ENCODE measurements around the gene CSGALNACT2.
"Not testable (repeated sequence)": the region's sequence is repeated elsewhere in the genome, so short reads cannot be mapped to it uniquely, and the experiment has no call there.

CSGALNACT2 gene

DNA sequence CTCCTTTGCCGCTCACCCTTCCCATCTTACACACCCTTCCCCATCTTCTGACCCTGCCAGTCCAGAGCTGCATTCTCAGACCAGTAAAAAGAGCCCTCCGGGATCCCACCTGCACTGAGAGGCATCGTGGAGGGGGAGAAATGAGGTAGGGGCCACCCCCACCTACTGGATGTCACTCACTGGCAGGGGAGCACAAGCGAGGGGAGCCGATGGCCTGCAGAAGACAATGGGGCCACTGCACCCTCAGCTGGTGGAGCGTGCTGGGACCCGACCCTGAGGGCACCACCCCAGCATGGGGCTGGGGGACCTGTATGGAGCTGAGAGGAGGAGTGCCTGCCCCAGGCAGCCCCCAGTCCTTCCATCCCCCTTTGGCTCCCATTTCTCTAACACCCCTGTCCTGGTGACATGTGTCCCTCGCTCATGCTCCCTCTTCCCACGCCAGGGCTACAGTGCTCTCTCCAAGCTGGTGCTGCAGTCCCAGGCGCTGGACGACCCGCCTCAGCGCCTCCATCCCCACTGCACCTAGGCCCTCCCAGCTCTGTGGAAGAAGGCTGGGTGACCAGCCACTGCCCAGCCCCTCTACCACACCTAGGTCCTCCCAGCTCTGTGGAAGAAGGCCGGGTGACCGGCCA, 78.8 kb downstream of the CSGALNACT2 start:
- no peak for DNase-seq (ENCODE audit: low read depth)

DNA sequence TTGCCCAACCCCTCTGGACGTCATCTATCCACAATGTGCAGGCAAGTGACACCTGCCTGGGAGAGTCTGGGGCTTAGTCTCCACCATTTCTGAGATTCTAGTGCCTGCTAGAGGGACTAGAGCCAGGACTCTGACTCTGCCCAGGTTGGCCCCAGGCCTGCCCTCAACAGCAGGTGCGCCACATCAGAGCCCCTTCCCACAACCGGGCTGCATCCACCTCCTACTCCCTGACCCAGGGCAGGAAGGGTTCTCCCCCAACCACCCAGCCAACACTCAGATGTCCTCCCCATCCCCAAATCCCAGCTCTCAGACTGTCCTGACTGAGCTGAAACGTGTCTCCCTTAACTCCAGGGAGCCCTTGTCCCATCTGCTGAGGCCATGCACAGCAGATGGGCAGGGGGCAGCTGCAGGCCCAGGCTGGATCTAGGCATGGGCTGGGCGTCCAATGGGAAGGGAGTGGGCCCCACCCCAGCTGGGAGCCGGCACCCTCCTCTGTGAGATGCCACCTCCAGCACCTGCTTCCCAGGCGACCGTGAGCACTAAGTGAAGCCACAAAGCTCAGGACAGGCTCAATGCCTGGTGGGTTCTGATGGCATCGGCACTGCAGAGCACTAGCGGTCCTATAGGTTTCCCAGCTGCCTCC, 79.4 kb downstream of the CSGALNACT2 start:
- no peak for DNase-seq (ENCODE audit: low read depth)

DNA sequence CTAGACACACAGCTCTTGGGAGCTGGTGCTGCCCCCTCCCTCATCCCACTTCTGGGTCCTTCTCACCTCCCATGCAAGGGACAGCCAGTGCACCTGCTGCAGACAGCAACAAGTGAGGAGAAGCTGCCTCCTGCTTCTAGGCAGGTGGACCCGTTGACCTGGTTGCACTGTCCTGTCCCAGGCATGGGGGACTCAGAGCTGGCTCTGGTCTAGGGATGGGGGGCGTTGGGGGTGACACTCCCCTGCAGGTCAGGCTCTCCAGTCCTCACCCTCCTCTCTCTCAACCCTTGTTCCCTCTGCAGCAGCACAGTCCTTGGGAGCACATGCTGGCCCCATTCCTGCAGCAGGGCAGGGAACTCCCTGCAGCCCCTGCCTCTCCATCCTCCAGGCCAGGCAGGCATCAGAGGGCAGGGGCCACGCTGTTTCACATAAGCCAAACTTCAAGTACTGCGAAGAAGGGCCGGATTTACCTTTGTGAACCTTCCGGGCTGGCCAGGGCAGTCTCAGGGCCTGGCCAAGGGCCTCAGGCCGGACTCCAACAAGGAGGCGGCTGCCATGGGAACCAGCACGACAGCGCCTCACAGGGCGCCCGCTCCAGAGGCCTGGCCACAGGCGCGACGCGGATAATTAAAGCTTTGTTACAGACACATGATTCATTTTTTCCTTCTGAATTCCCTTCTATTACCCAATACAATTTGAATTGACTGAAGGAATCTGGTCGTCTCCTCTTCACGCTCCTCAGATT, 80.1 kb downstream of the CSGALNACT2 start:
- no peak for DNase-seq (ENCODE audit: low read depth)

DNA sequence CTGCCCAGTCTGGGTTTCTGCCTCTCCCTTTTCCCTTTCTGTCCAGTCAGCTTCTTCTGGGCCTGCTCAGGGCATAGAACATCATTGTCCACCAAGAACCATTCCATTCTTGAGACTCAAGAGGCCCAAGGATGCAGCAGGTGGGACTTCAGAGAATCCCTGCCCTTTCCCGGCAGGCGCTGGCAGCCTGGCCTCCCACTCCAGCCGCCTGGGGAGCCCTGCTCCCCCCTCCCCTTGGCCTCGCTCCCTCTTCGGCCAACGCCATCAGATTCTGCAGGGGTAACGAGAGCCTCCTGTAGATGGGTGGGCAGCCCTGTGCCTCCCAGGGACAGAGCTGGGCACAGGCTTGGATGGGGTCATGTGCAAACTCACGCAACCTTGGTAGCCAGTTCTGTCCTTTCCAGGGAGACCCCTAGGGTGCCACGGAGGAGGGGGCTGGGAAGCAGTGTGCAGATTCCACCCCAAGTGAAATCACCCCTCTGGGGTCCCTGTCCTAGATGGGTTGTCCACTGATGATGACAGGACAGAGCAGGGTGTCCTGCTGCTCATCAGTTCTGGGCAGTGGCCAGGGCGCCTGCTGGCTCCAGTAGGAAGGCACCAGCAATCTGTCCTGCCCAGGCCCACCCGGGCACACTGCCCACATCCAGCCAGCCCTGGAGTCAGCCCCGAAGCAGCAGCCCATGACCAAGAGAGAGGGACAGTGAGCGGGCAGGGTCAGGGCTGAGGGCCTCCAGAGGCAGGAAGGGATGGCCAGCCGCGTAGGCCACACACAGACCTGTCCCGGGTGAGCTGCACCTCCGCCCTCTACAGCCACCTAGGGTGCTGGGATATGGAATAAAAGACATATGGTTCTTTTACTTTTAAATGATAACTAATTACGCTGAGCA, 80.9 kb downstream of the CSGALNACT2 start:
- DNase-seq (ENCODE audit: low read depth) = no peak

DNA sequence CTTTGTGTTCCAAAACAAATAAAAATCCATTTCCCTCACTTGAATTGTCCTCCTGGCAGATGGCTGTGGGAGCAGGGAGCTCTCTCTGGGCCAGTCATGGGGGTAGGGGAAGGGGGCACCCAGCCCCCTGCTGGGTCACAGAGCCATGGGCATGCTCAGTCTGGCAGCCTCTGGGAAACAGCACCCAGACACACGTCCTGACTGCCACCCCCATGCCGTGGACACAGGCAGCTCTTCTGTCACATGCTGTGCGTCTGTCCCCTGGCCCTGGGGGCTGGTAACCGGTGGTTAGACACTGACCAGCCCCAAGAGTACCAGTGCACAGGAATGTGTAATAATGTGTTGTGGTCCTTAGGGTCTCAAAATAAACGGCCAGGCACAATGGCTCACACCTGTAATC, 81.6 kb downstream of the CSGALNACT2 start:
- DNase-seq (ENCODE audit: low read depth) = no peak

DNA sequence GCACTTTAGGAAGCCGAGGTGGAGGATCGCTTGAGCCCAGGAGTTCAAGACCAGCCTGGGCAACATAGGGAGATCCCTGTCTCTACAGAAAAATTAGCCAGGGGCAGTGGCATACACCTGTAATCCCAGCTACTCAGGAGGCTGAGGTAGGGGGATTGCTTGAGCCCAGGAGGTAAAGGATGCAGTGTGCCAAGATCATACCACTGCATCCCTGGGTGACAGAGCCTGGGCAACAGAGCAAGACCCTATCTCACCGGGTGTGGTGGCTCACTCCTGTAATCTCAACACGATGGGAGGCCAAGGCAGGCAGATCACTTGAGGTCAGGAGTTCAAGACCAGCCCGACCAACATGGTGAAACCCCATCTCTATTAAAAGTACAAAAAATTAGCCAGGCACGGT, 82.0 kb downstream of the CSGALNACT2 start:
- not testable (repeated sequence) for DNase-seq (ENCODE audit: low read depth)

DNA sequence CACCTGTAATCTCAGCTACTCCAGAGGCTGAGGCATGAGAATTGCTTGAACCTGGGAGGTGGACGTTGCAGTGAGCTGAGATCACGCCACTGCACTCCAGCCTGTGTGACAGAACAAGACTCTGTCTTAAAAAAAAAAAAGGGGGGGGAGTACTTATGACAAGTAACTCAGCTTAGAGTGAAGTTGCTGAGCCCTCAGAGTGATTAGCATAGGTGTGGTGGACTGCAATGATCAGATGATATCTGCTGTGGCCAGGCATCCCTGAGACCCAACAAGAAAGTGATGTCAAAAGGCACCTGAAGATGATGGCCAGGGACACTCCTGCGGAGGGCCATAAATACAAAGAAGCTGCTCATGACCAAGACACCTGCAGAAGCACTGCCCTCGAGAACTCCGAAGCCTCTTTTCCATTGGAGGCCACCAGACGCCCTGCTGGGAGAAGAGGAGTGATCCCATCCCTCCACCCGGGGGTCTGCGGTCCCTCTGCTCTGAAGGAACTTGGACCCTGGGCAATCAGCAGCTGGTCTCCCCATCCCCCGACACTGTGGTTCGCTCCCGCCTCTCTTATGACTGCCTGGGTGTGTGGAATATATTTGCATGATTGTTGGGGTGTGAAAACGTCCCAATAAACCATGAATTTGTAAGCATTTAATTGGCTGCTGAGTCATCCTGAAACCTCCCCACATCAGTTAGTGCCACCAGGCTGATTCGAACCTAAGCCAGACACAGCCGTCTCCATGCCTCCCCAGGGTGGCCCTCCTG, 82.6 kb downstream of the CSGALNACT2 start:
- DNase-seq (ENCODE audit: low read depth) = no peak

DNA sequence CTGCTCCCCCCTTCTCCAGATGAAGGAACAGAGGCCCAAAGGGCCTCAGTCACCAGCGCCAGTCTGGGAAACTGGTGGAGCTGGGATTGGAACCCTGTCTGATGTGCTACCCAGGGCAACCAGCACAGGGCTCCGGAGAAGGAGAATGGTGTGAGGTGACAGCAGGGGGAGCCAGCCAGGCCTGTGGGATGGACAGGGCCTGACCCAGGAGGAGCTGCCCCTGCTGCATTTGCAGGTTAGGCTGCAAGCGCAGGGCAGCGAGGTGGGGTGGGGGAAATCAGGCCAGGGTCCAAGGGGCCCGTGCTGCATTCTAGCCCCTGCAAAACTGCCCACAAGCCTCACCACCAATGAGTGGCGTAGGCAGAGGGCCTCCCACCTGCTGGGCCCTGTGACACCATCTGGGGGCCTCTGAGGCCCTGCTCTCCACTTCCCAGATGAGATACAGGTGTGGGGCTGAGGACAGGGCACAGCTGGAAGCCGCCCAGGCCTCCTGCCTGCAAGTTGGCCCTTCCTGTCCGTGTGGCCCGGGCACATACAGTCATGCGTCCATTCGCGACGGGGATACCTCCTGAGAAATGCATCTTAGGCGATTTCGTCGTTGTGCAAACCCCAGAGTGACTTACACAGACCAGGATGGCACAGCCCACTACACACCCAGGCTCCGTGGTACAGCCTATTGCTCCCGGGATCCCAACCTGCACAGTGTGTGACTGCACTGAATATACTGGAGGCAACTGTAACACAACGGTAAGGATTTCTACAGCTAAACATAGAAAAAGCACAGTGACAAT, 83.4 kb downstream of the CSGALNACT2 start:
- DNase-seq (ENCODE audit: low read depth) = no peak

DNA sequence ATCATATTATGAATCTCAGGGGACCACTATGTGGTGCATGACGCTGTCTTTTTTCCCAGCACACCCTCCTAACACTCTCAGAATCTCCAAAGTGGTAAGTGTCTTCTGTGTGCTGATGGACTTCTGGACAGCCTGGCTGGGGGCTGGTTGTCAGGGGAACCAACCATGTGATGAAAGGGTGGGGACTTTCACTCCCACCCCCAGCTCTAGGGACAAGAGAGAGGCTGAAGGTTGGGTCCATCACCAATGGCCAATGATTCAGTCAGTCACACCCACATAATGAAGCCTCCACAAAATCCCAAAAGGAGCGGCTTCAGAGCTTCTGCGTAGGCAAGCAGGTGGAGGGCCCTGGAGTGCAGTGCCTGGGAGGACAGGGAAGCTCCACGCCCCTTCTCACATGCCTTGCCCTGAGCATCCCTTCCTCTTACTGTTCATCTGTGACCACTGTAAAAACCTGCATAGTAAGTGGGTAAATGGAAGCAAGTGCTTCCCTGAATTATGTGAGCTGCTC, 84.0 kb downstream of the CSGALNACT2 start:
- no peak for DNase-seq (ENCODE audit: low read depth)

DNA sequence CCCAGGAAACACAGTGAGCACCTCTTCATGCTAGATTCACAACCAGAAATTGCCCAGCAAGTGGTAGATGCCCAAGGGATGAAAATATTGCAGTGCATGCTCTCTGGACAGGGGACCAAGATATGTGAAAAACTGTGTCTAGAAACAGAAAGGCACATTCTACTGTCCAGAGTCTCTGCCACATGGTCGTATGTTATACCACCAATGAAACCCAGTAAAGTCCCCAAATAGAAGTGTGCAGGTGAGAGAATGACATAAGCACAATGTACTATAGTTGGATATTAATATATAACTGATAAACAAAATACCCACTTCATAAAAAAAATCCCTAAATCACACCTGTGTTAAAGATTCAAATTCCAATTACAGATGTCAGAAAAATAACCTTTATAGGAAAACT, 84.8 kb downstream of the CSGALNACT2 start:
- DNase-seq (ENCODE audit: low read depth) = no peak

DNA sequence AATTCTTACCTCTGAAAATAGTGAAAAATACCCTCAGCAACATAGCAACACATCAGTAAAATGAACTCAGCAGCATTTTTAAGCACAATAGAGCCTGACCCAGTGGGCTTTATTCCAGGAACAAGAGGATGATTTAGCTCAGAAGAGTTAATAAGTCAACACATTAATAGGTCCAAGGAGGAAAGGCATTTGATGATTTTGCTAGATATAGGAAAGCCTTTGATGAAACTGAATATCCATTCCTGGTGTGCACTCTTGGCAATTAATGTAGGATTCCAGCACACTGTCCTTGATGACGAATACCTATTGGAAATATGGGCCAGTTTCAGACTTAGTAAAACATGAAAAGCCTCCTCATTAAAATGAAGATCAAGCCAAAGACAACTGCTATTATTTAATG, 86.1 kb downstream of the CSGALNACT2 start:
- DNase-seq (ENCODE audit: low read depth) = no peak

DNA sequence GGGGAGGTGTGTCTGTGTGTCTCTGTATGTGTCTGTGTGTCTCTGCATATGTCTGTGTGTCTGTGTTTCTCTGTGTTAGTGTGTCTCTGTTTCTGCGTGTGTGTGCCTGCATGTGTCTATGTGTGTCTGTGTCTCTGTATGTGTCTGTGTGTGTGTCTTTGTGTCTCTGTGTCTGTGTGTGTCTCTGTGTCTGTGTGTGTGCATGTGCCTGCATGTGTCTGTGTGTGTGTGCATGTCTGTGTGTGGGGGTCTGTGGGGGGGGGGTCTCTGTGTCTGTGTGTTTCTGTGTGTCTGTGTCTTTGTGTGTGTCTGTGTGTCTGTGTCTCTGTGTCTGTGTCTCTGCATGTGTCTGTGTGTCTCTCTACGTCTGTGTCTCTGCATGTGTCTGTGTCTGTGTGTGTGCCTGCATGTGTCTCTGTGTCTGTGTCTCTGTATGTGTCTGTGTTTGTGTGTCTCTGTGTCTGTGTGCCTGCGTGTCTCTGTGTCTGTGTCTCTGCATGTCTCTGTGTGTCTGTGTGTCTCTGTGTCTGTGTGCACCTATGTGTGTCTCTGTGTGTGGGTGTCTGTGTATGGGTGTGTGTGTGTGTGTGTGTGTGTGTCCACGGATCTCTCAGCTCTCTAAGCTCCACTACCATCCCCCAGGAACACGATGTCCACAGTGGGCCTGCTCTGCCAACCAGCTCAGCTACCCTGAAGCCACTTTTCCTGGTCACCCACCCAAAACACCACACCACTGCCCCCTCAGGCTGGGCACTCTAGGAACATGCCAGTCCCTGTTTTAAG, 87.0 kb downstream of the CSGALNACT2 start:
- no peak for DNase-seq (ENCODE audit: low read depth)

DNA sequence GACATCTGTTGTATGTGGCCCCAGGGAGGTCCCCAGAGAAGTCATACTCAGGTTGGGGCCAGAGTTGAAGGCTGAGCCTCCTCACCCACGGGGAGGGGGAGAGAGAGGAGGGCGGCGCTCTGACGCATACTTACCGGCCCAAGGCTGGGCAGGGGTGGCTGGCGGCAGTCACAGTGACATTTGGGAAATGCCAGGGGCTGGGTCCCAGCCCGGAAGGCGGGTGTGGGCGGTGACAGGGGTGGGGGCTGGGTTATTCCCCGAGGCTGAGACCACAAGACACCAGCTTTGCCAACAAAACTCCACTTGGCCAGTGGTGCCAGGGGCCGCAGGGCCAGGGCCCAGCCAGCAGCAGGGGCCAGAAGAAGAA, 87.5 kb downstream of the CSGALNACT2 start:
- peak; percentile 15 for DNase-seq (ENCODE audit: low read depth)

DNA sequence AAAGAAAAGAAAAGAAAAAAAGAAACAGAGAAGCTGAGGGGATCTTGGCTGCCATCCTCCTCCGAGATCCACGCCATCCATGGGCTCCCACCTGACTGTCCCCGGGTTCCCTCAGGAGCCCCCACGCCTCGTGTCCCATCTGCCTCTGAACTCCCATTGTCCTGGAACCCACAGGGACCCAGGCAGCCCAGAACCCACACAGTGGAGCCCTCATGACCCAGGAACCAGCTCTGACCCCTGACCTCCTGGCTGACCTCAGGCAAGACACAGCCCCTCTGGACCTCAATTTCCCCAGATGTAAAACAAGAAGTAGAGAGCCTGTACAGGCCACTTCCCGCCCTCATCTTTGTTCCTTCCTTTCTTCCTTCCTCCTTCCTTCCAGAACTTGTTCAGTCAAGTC, 88.2 kb downstream of the CSGALNACT2 start:
- no peak for DNase-seq (ENCODE audit: low read depth)

DNA sequence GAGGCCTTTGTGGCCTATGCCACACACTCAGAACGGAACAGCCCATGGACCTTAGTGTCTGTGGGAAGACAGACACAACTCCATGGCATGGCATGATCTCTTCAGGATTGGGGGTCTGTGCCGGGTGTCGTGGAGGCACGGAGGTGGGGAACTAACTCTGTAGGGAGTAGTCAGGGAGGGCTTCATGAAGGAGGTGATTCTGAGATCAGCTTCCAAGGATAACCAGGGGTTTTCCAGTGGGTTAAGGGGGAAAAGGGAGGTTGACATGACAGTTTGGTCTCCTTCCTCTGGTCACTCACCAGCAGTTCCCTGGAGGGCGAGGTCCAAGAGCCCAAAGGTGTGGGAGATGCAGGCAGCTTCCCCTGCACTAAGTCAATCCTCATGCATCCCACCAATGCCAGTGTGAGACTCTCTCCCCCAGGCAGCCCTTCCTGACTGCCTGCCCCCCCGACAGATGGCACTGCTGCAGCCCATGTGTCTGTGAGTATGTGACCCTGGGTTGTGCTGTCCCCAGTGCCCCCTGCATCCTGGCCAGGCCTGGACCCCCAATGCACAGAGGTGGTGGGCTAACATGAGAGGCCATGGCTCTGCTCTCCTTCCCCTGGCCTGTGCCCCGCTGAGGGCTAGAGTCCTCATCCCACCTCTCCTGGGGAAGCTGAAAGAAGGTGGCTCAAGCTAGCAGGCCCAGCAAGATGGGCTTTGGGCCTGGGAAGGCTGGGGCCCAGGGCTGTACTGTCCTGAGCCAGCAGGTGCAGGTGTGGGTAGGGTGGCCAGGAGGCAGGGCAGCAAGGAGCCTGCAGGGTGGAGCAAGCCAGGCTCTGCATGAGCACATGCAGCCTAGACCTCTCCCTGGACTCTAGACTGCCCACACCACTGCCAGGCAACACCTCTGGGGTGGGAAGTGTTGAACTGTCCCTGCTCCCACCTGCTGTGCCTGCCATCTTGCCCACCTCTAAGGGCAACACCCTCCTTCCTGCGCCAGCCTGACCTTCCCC, 88.9 kb downstream of the CSGALNACT2 start:
- no peak for DNase-seq (ENCODE audit: low read depth)

DNA sequence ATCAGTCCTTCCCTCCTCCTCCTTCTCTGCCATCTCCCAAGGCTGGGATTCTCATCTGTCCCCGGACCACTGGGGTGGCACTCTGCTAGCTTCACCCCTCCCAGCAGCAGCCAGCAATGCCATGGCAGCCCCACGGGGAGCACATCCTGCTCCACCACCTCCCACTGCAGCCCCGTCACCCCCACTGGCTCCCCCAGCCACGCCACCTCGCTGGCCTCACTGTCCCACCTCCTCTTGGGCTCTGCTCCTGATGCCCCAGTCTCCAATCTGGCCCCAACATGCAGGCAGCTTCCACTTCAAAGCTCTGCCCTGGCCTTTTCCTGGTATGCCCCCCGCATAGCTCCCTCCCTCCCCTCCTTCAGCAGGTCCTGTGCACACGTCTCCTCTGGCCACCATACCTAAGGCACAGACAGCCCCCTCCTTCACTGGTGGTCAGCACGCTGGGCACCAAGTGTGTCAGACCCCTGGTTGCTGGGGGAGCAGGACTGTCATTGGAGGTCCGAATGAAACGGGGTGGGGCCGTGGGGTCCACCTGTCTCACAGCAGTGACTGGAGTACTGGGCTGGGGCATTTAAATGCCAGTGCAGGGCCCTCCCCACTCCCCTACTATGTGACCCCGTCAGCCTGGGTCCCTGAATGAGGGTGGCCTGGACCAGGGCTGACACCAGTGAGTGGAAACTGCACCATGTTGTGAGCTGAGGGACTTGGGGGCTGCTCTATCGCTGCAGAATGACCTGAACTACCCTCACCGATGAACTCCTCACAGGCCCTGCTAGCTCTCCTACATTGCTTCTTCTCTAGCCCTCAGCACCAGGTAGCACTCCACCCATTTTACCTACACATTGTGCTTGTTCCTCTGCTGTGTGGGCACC, 89.9 kb downstream of the CSGALNACT2 start:
- DNase-seq (ENCODE audit: low read depth) = no peak

DNA sequence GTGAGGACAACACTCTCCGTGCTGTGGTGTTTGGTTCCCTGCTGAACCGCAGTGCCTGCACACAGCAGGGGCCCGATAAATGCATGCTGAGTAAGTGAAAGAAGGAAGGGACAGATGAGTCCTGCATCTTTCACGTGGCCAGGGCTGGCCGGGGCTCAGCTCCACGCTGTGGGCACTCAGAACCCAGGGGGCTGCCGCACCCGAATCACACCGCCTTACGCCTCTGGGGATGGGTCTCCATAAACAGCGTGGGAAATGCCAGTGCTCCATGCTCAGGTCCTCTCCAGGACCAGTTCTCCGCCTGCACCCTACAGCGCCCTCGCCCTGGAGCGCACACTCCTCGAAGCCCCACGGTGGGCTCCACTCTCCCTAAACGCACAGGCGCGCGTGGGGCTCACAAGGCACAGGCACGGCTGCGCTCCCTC, 90.5 kb downstream of the CSGALNACT2 start:
- DNase-seq (ENCODE audit: low read depth) = no peak

Data from activated T-helper 9 cell treated with anti-CD3 and anti-CD28 coated beads, Interleukin-2, amount 50 U/mL, for 16 hours (primary cell).